Measurements from ENCODE around the gene MEFV. TPM values are rescaled to one million over a fixed set of nuclear protein-coding genes. Genes with fewer than 3 reads are reported as not detected.

MEFV gene
- total and polyA plus RNA-seq, 2 donors (not counting 1 experiment from before 2014, with no cell fraction given), result 0.24 to 0.25 TPM

DNA sequence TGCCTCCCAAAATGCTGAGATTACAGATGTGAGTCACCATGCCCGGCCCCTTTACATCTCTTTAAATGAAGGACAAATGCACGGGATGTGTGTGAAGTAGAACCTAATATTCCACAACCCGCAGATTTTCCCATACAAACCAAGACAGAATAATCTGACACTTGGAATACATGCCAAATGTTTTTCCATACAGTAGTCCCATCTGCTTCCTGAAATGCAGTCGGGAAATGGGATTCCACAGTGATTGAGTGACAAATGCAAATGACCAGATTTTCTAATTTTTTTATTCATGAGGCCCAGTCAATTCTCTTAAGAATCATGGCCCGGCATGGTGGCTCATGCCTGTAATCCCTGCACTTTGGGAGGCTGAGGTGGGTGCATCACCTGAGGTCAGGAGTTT lies 14.7 kb downstream of the MEFV start:
- Histone ChIP-seq H3K4me1 (ENCODE audit: control insufficient read depth in 2 of 2, insufficient read depth in 2 of 2, low read length in 2 of 2) (no peaks in the 10 kb centered on the region), H3K9me3 (ENCODE audit: control extremely low read depth in 1 of 3, control insufficient read depth in 2 of 3, insufficient read depth in 1 of 3, low read length in 2 of 3) (peaks cover 0 to 5% (median 1%) of the 10 kb centered on the region in 3 donors), H3K79me2 (ENCODE audit: control insufficient read depth, insufficient read depth, low read length) (no peaks in the 10 kb centered on the region), H3K4me3 (ENCODE audit: control extremely low read depth in 1 of 5, extremely low read depth in 1 of 5, insufficient read depth in 1 of 5, low read depth in 2 of 5, low read length in 4 of 5) (no peak overlapping the region), H3K36me3 (replicated peaks in 1 of 2; ENCODE audit: control extremely low read depth in 1 of 2, control insufficient read depth in 1 of 2, extremely low read depth in 1 of 2, insufficient read depth in 2 of 2, low read length in 1 of 2) (no peaks in the 10 kb centered on the region), H3K27me3 (replicated peaks in 1 of 4; ENCODE audit: control extremely low read depth in 1 of 4, control insufficient read depth in 3 of 4, insufficient read depth in 4 of 4, low read length in 3 of 4) (peaks cover 0 to 14% (median 0%) of the 10 kb centered on the region in 4 experiments), H3K4me2 (replicated peaks; ENCODE audit: low read depth, low read length, poor library complexity, severe bottlenecking) (no peak overlapping the region), H4K20me1 (ENCODE audit: control insufficient read depth, insufficient read depth, low read length, poor library complexity, severe bottlenecking) (no peaks in the 10 kb centered on the region), H3K27ac (ENCODE audit: low read length in 2 of 2) (no peak overlapping the region), H3K9ac (ENCODE audit: low read length) (no peak overlapping the region), H2AFZ (ENCODE audit: insufficient read depth, low read depth, low read length, poor library complexity, severe bottlenecking) (no peak overlapping the region)
- TF ChIP-seq EZH2 (IDR thresholded peaks at IDR 0.05; ENCODE audit: borderline replicate concordance, insufficient read depth, low read depth, low read length, poor library complexity, severe bottlenecking), result no peak
- TF ChIP-seq, protein P1, sequence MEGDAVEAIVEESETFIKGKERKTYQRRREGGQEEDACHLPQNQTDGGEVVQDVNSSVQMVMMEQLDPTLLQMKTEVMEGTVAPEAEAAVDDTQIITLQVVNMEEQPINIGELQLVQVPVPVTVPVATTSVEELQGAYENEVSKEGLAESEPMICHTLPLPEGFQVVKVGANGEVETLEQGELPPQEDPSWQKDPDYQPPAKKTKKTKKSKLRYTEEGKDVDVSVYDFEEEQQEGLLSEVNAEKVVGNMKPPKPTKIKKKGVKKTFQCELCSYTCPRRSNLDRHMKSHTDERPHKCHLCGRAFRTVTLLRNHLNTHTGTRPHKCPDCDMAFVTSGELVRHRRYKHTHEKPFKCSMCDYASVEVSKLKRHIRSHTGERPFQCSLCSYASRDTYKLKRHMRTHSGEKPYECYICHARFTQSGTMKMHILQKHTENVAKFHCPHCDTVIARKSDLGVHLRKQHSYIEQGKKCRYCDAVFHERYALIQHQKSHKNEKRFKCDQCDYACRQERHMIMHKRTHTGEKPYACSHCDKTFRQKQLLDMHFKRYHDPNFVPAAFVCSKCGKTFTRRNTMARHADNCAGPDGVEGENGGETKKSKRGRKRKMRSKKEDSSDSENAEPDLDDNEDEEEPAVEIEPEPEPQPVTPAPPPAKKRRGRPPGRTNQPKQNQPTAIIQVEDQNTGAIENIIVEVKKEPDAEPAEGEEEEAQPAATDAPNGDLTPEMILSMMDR (IDR thresholded peaks at IDR 0.05), result no peak
- no peak for DNase-seq
- no peak for ATAC-seq (ENCODE audit: low read depth)
- CTCF ChIA-PET, result no interaction called here
- Mint-ChIP-seq H3K4me1 (no peaks in the 10 kb centered on the region), H3K27ac (no peak overlapping the region), H3K9me3 (ENCODE audit: insufficient read depth) (no peaks in the 10 kb centered on the region), H3K27me3 (peaks cover 43% of the 10 kb centered on the region), H3K4me3 (no peak overlapping the region)
- POLR2A ChIA-PET, result no interaction called here
- intact Hi-C loops (cut with micrococcal nuclease), result no loop called here
- WGBS (ENCODE audit: insufficient coverage), result 94% methylated on average over 3 of the region's 5 CpGs

DNA sequence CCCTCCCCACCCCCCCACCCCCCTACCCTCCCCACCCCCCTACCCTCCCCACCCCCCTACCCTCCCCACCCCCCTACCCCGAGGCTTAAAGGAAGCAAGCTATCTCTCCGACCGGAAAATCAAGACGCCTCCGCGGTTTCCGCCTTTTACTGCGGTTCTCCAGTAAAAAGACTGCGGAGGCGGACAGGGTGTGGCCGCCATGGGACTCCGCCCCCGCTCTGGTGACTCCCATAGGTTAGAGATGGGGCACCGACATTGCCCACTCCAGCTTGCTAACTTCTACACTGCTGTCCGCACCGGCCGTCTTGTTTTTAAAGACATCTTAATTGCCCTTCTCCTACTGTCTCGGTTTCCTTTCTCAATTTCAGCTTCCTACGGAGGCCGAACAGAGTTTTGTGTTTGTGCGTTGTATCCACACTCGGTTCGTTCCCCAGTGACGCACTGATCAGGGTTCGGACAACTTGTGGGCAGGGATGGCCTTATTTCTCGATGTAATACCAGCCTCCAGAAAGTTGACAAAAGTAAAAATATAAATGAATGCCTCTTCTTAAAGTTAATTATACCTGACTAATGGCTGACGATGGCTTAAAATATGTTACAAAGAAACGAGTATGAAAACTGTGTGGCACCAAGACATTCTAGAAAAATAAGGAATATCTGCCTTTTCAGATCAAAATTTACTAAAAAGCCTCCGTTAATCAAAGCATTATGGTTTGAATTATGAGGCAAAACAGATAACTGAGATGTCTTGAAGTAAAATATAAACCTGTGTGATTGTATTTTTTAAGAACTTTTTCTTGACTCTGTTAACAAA lies 20.4 kb downstream of the MEFV start:
- Mint-ChIP-seq H3K4me1 (peaks cover 23% of the 10 kb centered on the region), H3K27me3 (peaks cover 8% of the 10 kb centered on the region), H3K9me3 (ENCODE audit: insufficient read depth) (peaks cover under 1% of the 10 kb centered on the region), H3K27ac (peak overlapping the region; percentile 71), H3K4me3 (peak overlapping the region; percentile 81)
- H2AFZ ChIP-seq (ENCODE audit: insufficient read depth, low read depth, low read length, poor library complexity, severe bottlenecking), result no peak overlapping the region
- ChIA-PET CTCF (no interaction called here), POLR2A (interaction anchor here (0.9 kb wide), 1 partner anchor 47 kb away, joined by 7 read pairs; no protein-coding TSS in a partner anchor)
- no peak overlapping the region for H3K4me2 ChIP-seq (replicated peaks; ENCODE audit: low read depth, low read length, poor library complexity, severe bottlenecking)
- peaks cover 12 to 16% of the 10 kb centered on the region in 2 donors for H3K4me1 ChIP-seq (ENCODE audit: control insufficient read depth in 2 of 2, insufficient read depth in 2 of 2, low read length in 2 of 2)
- TF ChIP-seq EZH2 (IDR thresholded peaks at IDR 0.05; ENCODE audit: borderline replicate concordance, insufficient read depth, low read depth, low read length, poor library complexity, severe bottlenecking), result no peak
- TF ChIP-seq, protein P1 (IDR thresholded peaks at IDR 0.05), result no peak
- no peak overlapping the region for H3K9ac ChIP-seq (ENCODE audit: low read length)
- peaks cover 7% of the 10 kb centered on the region for H4K20me1 ChIP-seq (ENCODE audit: control insufficient read depth, insufficient read depth, low read length, poor library complexity, severe bottlenecking)
- H3K9me3 ChIP-seq (ENCODE audit: control extremely low read depth in 1 of 3, control insufficient read depth in 2 of 3, insufficient read depth in 1 of 3, low read length in 2 of 3), result peaks cover 2 to 11% (median 4%) of the 10 kb centered on the region in 3 donors
- peak; percentile 45 for DNase-seq
- H3K27me3 ChIP-seq (replicated peaks in 1 of 4; ENCODE audit: control extremely low read depth in 1 of 4, control insufficient read depth in 3 of 4, insufficient read depth in 4 of 4, low read length in 3 of 4), result no peaks in the 10 kb centered on the region
- WGBS (ENCODE audit: insufficient coverage), result 63% methylated on average over 22 of the region's 29 CpGs
- H3K27ac ChIP-seq (ENCODE audit: low read length in 2 of 2), result no peak overlapping the region
- no peak overlapping the region for H3K4me3 ChIP-seq (ENCODE audit: control extremely low read depth in 1 of 5, extremely low read depth in 1 of 5, insufficient read depth in 1 of 5, low read depth in 2 of 5, low read length in 4 of 5)
- no peak for ATAC-seq (ENCODE audit: low read depth)
- H3K36me3 ChIP-seq (replicated peaks in 1 of 2; ENCODE audit: control extremely low read depth in 1 of 2, control insufficient read depth in 1 of 2, extremely low read depth in 1 of 2, insufficient read depth in 2 of 2, low read length in 1 of 2), result peaks cover 10 to 18% of the 10 kb centered on the region in 2 experiments
- H3K79me2 ChIP-seq (ENCODE audit: control insufficient read depth, insufficient read depth, low read length), result peaks cover 25% of the 10 kb centered on the region
- intact Hi-C loops (cut with micrococcal nuclease), result loop anchor here (1.0 kb wide), 3 partner anchors 28 to 69 kb away; partner anchors contain the start of genes TIGD7, ZNF263 and ZNF75A

Data from B cell (primary cell).